SK-N-SH treated with all-trans-retinoic acid at 6 μM for 48 hours (cell line): ENCODE data around the gene AARSD1.

ENCODE experiments used
- ISL1 ChIP-seq: fragments of 250-450 bp; sonication (Bioruptor Pico); IDR thresholded peaks from 2 replicates; pipeline ENCODE4 v2.1.2; 2022; ENCODE audit warnings: mild to moderate bottlenecking, moderate library complexity
- PATZ1 ChIP-seq: fragments of 250-450 bp; sonication (Bioruptor Pico); IDR thresholded peaks from 2 replicates; pipeline ENCODE4 v1.8.0; 2020; ENCODE audit warnings: mild to moderate bottlenecking, moderate library complexity, borderline replicate concordance
- RARB ChIP-seq: fragments of 250-450 bp; sonication (Bioruptor Pico); IDR thresholded peaks from 2 replicates; pipeline ENCODE4 v1.8.0; 2021; ENCODE audit warnings: mild to moderate bottlenecking, moderate library complexity
- TSHZ2 ChIP-seq: fragments of 250-450 bp; sonication (Bioruptor Pico); IDR thresholded peaks from 2 replicates; pipeline ENCODE4 v1.5.0; 2020; ENCODE audit warnings: mild to moderate bottlenecking, moderate library complexity
- ZFP3 ChIP-seq: fragments of 250-450 bp; sonication (Bioruptor Pico); IDR thresholded peaks from 2 replicates; pipeline ENCODE4 v1.5.0; 2020; ENCODE audit warnings: mild to moderate bottlenecking, moderate library complexity

DNA sequence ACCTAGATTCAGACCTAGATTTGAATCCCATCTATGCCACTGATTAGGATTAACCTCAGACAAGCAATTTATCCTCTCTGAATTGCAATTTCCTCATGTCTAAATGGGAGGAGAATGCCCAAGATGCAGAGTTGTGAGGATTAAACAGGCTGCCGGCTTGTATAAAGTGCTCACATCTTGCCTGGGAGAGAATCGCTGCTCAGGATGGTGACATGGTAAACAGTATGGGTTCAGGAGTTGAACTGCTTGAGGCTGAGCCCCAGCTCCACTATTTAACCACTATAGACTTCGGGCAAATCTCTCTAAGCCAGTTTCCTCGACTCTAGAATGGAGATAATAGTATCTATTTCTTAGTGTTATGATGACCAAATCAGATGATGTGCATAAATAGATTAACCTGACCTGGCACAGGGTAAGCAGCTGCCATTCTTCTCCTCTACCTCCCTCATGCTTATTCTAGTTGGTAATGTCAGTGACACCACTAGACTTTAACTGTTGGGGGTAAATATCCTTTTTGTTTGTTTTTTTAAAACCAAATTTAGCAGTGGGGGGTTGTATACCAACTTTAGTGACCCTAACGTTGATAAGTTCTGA is 33.2 kb upstream of the AARSD1 start:
- TF ChIP-seq ZFP3 (CRISPR knock-in tag): no peak
- no peak for TF ChIP-seq PATZ1
- TF ChIP-seq RARB: no peak
- no peak for TF ChIP-seq TSHZ2 (CRISPR knock-in tag)
- TF ChIP-seq ISL1 (CRISPR knock-in tag): no peak
